Activated naive CD4-positive, alpha-beta T cell treated with Interleukin-2 at 50 U/mL for 16 hours (primary cell): ENCODE measurements around the gene CST9.
"Not testable (repeated sequence)": the region's sequence is repeated elsewhere in the genome, so short reads cannot be mapped to it uniquely, and the experiment has no call there.

Source experiments
- DNase-seq: peaks from one replicate; pipeline ENCODE4 v3.0.0-alpha.2; 2020

The CST9 gene

GRCh38 chr20:23622401-23622800 lies 16.7 kb upstream of the CST9 start:
- DNase-seq = not testable (repeated sequence)

GRCh38 chr20:23620670-23621386 lies 15.1 kb upstream of the CST9 start:
- not testable (repeated sequence) for DNase-seq

- DNase-seq = no peak
Measured at GRCh38 chr20:23614163-23614562, 8.4 kb upstream of the CST9 start.

GRCh38 chr20:23613676-23614075 lies 8.0 kb upstream of the CST9 start:
- no peak for DNase-seq

- DNase-seq = no peak
Measured at GRCh38 chr20:23612396-23612795, 6.7 kb upstream of the CST9 start.

GRCh38 chr20:23609486-23610109 lies 3.9 kb upstream of the CST9 start:
- no peak for DNase-seq

GRCh38 chr20:23608251-23608846 lies 2.6 kb upstream of the CST9 start:
- DNase-seq = no peak

GRCh38 chr20:23607497-23608245 lies 2.0 kb upstream of the CST9 start:
- DNase-seq = no peak

- peak; percentile 60 for DNase-seq
Measured at GRCh38 chr20:23606652-23607049, 934 bp upstream of the CST9 start.

GRCh38 chr20:23604306-23604705 lies 1.4 kb downstream of the CST9 start:
- no peak for DNase-seq

- no peak for DNase-seq
Measured at GRCh38 chr20:23603321-23603720, 2.4 kb downstream of the CST9 start.

- no peak for DNase-seq
Measured at GRCh38 chr20:23602699-23603098, 3.0 kb downstream of the CST9 start.

- no peak for DNase-seq
Measured at GRCh38 chr20:23602241-23602640, 3.5 kb downstream of the CST9 start.

GRCh38 chr20:23601715-23602114 lies 4.0 kb downstream of the CST9 start:
- no peak for DNase-seq

- no peak for DNase-seq
Measured at GRCh38 chr20:23598481-23598880, 7.2 kb downstream of the CST9 start.

GRCh38 chr20:23596579-23597250 lies 9.0 kb downstream of the CST9 start:
- DNase-seq = no peak

- no peak for DNase-seq
Measured at GRCh38 chr20:23595941-23596340, 9.8 kb downstream of the CST9 start.

GRCh38 chr20:23588434-23589403 lies 17.0 kb downstream of the CST9 start:
- DNase-seq = no peak

- DNase-seq = no peak
Measured at GRCh38 chr20:23587631-23588030, 18.1 kb downstream of the CST9 start.

GRCh38 chr20:23586735-23587525 lies 18.8 kb downstream of the CST9 start:
- no peak for DNase-seq
